ENCODE measurements around the gene SYT13.
A peak's percentile ranks its signal among the peaks of the same experiment; 100 is the strongest.

Gene SYT13

DNA sequence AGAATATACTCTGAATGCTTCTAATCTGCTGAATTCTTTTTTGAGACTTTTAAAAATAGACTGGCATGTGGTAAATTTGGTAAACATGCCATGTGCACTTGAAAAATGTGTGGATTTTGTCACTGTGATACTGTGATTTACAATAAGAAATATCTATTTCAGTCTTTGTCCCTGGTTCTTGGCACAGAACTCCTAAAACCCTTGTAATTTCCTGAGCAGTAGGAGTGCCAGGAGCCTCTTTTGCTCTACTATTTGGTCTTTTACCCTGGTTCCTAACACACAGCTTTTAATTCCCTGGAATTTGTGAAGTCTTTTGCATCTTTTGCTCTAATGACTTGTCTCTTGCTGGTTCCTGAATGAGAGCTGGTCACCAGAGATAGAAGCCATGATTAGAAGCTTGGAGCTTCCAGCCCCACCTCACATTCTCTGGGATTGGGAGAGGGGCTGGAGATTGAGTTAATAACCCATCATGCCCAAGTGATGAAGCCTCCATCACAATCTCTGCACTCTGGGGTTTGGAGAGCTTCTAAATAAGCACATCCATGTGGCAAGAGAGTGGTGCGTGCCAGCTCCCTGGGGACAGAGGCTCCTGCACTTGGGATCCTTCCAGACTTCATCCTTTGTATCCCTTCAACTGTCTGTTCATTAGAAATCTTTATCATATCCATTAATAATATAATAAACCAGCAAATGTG lies 27.2 kb upstream of the SYT13 start:
- no peak for DNase-seq (ENCODE audit: low spot score)

DNA sequence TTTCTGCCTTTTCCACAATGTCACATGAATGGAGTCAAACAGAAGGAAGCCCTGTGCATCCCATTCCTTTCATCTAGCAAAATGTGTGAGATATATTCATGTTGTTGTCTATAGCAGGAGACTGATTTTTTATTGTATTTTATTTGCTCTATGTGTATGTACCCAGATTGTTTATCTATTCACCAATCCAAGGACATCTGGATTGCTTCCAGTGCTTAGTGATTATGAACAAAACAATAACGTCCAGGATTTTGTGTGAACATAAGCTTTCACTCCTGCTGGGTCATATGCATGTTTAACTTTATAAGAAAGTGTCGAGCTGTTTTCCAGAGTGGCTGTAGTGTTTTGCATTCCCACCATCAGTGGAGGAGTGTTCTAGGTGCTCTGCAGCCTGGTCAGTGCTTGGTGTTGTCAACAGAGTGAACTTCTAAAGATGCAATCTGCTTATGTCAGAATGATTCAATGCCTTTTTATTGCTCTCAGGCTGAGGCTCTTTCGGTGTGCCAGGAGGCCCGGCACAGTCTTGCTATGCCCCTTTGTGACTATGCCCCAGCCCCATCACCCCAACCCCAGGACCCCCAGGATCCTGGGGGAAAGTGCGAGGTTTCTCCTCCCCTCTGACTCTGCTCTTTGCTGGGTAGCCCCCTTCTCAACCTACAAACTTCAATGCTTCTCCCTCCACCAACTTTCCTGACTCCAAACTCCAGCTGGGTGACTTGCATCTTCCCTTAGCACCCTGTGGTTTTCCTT lies 19.9 kb upstream of the SYT13 start:
- DNase-seq (ENCODE audit: low spot score), result no peak

DNA sequence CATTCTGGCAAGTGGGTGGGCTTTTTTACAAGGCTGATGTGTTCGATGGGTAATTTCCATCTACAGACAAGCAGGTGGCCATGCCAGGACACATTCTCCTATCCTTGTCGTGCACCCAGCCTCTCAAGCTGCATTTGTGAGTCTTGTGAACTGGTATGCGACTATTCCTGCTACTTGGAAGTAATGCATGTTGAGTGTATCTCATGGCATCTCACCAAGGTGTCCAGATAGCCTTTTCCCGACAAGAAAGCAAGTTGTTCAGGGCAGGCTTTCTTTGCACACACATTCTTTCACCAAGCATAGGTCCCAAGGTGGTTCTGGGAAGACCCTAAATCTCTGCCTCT lies 18.8 kb upstream of the SYT13 start:
- no peak for DNase-seq (ENCODE audit: low spot score)

DNA sequence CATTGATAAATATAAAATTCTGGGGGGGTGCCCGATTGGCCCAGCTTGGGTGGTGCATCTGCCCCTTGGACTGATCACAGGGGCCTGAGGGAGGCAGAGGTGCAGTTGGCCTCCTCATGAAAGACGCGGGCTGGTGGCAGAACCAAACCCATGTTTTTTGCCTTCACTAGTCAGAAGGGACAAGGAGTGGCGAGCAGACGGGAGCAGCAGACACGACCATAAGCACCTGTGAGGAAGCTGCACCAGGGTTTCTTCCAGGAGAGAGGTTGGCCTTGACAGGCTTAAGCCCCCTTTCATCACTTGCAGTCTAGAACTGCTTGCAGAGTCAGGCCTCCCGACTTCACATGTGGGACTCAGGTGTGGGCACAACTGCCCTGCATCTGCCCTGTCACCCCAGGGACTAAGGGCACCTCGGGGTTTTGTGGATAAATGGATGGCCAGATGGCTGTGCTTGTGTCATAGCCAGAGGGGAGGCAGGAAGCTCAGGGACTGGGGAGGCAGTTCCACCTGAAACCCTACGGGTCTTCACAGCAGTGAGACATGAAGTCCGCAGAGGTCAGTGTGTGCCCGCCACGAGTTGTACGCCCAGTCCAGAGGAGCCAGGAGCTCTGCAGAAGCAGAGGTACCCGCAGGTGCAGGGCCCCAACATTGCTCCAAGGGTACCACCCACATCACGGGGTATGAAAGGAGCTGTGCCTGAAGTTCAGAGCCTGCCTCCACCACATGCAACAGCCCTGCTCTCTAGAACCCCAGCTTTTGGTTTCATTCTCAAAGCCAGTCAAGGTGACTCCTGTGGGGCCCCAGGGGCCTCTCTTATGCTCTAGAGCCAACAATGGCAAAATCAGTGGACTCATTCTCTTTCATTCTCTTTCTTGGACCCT lies 18.2 kb upstream of the SYT13 start:
- no peak for DNase-seq (ENCODE audit: low spot score)

DNA sequence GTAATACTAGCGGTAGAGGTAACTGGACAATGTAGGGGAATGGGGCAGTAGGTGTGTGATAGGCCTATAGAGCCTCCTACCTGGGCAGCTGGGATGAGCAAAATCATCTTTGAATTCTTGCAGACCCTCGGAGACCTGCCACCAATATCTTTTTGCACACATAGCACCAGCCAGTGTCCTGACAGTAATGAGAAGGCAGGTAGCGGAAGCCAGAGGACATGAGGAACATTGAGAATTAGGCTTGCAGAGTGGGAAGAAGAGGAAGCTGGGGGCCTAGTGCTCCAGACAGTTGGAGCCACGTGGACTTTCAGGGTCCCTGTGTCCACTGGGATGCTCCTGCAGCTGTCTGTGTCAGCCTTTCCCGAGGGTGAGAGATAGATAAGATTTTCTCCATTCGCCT lies 17.2 kb upstream of the SYT13 start:
- DNase-seq (ENCODE audit: low spot score), result no peak

DNA sequence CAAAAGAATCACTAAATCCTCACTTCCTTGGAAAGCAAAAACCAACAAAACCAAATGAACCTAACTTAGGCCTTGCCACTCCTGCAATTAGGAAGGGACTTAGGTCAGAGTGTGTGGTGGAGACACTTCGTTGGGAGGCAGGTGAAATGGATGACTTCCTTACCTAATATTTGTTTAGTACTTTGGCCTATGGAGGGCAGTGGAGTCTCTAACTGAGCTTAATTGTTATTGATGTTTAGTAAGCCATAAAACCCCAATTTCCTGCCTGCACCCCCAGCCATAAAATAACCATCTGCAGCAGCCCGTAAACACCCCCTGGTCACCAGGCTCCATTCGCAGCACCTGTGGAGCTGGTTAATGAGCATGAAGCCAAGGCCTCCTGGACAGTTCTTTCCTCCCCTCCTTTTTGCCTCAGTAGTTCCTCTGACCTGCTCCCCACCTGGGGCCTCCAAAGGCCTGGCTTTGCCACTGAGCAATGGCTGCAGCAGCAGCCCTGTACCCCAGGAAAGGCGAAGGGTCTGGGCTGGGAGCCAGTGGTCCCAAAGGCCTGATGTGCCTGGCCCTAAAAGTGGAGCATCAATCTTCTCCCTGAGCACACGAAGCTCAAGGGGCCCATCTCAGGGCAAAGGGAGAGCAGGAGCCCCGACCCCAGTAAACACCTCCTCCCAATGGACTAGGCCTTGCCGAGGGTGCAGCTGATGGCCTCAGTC lies 15.6 kb upstream of the SYT13 start:
- no peak for DNase-seq (ENCODE audit: low spot score)

DNA sequence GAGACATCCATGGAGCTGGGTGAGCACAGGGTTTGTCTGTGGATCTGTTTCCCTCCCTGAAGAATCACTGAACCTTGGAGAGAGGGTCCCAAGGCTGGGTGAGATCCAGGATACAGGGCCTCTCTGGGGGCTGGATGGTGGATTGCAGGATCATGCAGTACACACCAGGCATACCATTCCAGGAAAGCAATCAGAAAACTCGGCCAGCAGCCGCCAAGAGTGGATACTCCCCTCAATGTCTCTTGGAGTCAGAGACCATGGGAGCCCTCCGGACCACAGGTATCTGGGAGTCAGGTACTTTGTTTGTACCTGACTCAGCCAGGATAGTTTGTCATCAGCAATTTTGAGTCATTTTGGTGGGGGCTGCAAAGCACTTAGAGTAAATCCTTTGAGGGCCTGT lies 14.6 kb upstream of the SYT13 start:
- no peak for DNase-seq (ENCODE audit: low spot score)

DNA sequence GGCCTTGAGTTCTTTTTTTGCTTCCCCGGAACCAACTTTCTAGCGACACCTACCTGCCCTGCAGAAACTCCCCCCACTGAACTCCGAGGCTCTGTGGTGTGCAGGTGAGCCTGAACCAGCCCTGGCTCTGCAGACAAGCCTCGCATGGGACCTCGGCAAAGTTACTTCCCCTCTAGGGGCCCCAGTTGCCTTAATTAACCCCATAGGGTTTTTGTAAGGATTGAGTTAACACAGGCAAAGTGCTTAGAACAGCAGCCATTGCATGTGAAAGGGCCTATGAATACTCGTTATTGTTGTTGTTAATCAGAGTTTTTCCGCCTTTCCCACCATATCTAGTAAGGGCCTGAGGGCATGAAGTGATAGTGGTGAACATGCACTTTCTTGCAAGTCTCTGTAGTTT lies 12.6 kb upstream of the SYT13 start:
- no peak for DNase-seq (ENCODE audit: low spot score)

DNA sequence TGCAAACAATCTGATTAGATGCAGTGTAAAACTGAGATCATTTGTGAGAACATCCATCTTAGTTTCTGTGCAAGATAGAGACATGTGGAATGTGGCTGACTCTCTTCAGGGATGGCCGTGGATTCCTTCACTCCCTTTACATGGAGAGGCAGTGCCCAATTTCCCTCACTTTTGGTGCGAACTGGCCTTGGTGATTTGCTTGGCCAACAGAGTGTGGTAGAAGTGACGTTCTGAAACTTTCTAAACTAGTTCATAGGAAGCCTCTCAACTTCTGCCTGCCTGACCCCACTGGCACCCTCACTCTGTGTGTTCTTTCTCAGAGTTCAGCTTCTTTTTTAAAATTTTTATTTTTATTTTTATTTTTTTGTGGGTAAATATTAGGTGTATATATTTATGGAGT lies 9.9 kb upstream of the SYT13 start:
- DNase-seq (ENCODE audit: low spot score), result no peak

DNA sequence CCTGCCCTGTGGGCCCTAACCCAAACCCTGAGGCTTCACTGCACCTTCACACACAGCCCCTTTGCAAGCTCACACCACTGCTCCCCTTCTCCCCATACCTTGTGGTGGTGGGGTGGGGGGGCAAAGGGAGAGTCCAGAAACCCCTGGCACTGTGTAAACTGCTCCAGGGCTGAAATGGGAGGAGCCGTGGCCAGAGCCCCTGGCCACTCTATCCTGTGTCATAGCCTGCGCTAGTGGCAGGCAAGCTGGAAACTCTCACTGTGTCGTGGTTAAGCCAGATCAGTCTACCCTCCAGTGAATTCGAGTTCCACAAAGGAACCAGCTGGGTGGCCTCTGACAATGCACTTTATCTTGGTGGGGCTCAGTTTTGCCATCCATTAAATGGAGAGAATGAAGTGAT lies 8.4 kb upstream of the SYT13 start:
- no peak for DNase-seq (ENCODE audit: low spot score)

DNA sequence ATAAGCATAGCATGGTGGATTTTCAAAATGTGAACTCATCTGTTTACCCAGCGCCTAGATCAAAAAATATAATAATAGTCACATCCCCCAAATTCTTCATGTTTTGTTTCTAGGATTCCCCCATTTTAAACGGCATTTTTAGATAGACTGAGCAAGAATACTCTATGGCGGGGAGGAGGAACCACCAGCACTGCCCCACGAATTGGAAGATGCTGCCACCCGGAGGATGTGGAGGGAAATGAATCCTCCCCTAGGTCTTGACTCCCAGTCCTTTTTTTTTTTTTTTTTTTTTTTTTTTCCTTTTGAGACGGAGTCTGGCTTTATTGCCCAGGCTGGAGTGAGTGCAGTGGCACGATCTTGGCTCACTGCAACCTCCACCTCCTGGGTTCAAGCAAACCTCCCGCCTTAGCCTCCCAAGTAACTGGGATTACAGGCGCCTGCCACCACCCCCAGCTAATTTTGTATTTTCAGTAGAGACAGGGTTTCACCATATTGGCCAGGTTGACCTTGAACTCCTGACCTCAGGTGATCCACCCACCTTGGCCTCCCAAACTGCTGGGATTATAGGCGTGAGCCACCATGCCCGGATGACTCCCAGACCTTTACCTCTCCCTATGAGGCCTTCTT lies 7.5 kb upstream of the SYT13 start:
- DNase-seq (ENCODE audit: low spot score), result peak; percentile 91

DNA sequence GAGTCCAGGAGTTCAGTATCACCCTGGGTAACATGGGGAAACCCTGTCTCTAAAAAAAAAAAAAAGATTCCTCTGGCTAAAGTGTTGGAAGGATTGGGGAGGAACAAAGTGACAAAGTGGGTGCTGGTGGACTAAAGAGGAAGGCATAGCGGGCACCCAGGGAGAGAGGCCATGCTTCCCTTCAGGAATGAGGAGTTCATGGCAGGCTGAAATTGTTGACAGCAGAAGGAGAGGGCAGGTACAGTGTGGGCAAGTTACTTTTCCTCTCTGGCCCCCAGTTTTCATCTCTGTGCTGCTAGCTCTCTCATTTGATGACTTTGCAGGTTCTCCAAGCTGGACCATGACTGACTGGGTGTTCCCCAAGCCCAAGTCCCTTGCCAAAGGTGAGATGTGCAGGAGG lies 4.4 kb upstream of the SYT13 start:
- DNase-seq (ENCODE audit: low spot score), result no peak

DNA sequence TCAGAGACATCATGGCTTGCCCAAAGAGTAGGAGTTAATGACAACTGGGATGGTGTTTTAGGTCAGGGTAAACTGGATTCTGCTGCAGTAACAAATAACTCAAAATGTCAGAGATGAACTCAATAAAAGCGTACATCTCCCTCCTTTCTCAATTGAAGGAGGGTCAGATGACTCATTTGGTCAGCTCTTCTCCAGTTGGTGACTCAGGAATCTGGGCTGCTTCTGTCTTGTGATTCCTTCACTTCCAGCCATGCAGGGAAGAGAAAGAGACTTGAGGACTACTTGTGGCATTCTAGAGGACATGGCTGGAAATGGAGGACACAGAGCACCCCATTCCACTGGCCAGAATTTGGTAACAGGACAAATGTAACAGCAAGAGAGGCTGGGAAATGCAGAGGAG lies 3.2 kb upstream of the SYT13 start:
- peak; percentile 55 for DNase-seq (ENCODE audit: low spot score)

DNA sequence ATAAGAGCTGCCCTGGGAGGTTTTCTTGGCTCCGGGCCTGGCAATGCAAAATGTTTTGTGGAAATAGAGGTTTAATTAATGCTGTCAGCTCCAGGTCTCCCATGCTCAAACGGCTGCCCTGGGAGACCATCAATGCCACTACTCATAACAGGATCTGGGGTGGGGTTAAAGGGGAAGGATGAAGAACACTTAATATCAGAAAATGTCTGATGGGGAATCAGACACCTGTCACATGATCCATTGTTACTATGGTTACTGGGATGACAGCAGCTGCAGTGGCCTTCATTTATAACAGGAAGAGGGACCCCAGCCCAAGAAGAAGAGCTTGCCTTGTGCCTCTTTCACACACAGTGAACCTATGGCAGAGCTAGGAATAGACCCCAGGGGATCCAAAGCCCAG lies 2.2 kb upstream of the SYT13 start:
- no peak for DNase-seq (ENCODE audit: low spot score)

DNA sequence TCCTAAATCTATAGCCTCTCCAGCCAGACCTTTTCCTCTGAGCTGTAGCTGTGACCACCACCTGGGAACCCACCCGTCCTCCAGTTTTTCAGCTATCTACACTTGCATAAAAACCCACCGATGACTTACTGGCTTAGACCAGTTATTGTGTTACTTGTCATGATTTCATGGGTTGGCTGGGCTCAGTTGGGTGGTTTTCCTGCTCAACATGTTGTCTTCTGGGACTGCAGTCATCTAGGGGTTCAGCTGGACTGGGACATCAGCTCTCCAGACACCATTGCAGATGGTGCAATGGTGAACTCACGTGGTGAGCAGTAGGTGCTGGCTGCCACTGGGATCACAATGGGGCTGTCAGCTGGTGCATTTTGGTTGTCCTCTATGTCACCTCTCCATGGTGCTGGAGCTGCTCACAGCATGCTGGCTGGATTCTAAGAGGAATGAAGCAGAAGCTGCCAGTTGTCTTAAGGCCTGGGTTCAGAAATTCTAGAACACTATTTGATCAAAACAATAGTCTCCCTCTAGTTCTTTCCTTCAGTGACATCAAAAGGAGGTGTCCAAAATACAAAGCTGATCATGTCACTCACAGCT lies 1.3 kb upstream of the SYT13 start:
- DNase-seq (ENCODE audit: low spot score), result no peak

DNA sequence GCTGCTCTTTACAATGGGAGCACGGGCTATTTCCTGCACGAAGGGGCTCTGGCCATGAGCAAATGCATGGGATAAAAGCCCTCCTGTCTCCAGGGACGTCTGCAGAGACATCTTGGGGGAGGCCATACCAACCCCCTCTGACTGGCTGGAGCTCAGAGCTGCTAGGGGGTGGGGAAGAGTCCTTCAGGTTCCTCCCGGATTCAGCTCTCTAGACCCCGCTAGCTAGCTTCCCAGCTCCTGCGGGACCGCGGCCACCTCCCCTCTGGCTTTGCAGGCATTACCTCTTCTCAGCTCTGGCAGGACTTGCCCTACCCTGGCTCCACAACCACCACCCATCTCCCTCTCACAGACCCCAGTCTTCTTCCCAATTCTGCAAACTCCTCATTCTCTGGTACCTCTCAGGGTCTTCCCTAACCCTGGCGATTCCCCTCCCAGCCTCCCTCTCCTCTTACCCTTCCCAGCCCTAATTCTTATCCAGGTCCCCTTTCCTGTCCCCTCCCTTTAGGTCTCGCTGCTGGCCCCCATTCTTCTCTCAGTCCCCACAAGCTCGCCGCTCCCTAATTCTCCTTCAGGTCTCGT lies 802 bp downstream of the SYT13 start:
- DNase-seq (ENCODE audit: low spot score), result no peak

DNA sequence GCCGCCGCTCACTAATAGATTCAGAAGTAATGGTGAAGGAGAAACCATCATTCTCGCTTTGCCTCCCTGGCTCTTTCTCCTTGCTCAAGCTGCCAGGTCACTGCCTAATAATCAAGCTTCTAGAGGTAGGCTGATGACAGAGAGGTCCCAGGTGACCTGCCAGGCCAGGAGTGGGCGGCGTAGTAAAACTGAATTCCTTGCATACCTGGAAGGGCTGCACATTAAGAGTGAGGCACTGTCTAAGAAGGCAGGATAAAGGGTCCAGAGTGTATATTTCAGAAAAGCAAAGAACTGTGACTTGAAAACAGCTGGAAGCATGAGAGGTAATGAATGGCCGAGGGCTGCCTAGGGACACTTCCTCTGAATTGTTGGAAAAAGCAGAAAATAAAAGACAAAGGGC lies 4.1 kb downstream of the SYT13 start:
- no peak for DNase-seq (ENCODE audit: low spot score)

DNA sequence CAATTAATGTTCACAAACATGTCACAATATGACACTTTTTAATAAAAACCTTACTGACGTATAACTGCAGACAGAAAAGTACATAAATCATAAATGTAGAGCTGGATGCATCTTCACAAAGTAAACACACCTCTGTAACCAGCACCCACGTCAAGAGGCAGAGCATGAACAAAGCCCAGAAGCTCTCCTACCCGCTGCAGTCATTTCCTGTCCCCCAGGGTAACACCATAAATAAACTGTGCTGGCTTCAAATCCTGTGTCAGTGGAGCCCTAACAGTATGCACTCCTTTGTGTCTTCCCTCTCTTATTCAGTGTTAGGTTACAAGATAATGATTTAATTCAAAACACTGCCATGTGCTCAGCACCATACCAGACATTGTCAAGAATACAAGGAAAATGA lies 5.7 kb downstream of the SYT13 start:
- no peak for DNase-seq (ENCODE audit: low spot score)

DNA sequence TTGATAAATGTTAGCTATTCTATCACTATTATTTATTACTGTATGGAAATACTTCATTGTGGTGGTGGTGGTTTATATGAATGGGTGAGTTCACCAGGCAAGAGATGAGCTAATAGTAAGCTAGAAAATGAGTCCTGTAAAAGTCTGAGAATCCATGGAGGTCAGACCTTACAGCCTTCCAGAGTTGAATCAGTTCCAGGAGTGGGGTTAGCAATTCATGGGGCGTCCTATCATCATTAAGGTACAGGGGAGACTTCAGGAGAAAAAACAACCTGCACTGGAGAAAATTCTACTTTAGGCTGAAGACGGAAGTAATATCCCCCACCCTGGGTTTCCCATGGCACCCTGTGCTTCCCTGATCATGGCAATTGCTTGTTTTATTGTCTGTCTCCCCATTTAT lies 6.5 kb downstream of the SYT13 start:
- no peak for DNase-seq (ENCODE audit: low spot score)

DNA sequence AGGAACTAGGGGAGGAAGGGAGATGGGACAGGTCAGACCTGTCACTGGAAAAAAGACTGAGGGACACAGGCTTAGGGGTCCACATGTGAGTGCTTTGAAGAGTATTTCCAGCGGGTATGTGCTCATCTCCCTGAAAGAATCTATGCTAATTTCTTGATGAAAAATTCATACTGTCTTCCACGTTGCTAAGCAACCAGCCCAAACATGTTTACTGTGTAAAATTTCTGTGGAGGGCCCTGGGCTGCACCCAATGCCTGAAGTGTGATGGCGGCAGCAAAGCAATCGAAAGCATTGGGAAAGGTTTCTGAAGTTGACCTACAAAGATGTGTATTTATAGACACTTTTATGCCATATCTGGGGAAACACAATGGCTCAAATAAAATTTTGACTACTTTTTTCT lies 7.4 kb downstream of the SYT13 start:
- no peak for DNase-seq (ENCODE audit: low spot score)

DNA sequence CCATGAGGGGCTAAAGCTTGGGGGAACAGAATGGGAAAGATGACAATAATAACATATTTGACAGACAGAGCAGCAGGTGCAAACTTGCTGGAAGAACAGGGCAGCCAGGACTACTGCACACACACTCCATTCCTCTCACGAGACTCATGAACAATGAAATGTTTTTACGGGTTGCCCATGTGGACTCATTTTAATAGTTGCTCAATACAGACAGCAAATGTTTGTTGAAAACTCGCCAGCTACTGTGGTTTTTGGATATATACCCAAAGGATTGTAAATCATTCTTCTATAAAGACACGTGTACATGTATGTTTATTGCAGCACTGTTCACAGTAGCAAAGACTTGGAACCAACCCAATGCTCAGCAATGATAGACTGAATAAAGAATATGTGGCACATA lies 10.3 kb downstream of the SYT13 start:
- no peak for DNase-seq (ENCODE audit: low spot score)
